NB4 (cell line): Measurements from ENCODE around the gene SLC17A7.

ENCODE experiments used
- POLR2A ChIP-seq: IDR thresholded peaks from 2 replicates; pipeline ENCODE4 v1.6.1; 2011; ENCODE audit warnings: mild to moderate bottlenecking; ENCODE audit not compliant: insufficient read length; ENCODE audit errors: extremely low read depth
- TF ChIP-seq, protein P1 (sequence below): IDR thresholded peaks from one replicate; pipeline ENCODE4 v1.5.1; 2012; ENCODE audit warnings: low read depth, low read length

DNA sequence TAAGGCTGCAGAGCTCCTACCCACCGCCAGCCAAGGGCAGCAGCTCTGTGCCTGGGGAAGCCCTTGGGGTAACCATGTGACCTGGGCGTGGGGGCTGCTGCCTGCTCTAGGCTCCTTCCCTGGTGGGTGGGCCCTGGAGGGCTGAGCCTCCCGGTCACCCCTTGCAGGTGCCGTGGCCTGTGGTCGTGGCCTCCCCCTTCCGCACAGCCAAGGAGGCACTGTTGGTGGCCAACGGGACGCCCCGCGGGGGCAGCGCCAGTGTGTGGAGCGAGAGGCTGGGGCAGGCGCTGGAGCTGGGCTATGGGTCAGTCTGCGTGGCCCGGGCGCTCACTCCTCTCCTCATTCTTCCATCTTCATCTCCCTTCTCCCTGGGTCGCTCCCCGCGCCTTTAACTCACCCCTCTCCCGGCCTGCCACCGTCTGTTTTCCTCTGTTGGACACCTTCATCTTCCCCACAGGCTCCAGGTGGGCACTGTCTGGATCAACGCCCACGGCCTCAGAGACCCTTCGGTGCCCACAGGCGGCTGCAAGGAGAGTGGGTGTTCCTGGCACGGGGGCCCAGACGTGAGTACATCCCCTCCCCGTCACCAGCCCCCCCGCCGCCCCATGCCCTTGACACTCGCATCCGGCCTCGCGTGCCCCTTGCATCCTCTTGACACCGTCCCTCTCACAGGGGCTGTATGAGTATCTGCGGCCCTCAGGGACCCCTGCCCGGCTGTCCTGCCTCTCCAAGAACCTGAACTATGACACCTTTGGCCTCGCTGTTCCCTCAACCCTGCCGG is 22.8 kb upstream of the SLC17A7 start:
- TF ChIP-seq, protein P1, sequence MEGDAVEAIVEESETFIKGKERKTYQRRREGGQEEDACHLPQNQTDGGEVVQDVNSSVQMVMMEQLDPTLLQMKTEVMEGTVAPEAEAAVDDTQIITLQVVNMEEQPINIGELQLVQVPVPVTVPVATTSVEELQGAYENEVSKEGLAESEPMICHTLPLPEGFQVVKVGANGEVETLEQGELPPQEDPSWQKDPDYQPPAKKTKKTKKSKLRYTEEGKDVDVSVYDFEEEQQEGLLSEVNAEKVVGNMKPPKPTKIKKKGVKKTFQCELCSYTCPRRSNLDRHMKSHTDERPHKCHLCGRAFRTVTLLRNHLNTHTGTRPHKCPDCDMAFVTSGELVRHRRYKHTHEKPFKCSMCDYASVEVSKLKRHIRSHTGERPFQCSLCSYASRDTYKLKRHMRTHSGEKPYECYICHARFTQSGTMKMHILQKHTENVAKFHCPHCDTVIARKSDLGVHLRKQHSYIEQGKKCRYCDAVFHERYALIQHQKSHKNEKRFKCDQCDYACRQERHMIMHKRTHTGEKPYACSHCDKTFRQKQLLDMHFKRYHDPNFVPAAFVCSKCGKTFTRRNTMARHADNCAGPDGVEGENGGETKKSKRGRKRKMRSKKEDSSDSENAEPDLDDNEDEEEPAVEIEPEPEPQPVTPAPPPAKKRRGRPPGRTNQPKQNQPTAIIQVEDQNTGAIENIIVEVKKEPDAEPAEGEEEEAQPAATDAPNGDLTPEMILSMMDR: no peak
- TF ChIP-seq POLR2A: no peak
